ENCODE results near the gene CCDC188.

CCDC188 gene

DNA sequence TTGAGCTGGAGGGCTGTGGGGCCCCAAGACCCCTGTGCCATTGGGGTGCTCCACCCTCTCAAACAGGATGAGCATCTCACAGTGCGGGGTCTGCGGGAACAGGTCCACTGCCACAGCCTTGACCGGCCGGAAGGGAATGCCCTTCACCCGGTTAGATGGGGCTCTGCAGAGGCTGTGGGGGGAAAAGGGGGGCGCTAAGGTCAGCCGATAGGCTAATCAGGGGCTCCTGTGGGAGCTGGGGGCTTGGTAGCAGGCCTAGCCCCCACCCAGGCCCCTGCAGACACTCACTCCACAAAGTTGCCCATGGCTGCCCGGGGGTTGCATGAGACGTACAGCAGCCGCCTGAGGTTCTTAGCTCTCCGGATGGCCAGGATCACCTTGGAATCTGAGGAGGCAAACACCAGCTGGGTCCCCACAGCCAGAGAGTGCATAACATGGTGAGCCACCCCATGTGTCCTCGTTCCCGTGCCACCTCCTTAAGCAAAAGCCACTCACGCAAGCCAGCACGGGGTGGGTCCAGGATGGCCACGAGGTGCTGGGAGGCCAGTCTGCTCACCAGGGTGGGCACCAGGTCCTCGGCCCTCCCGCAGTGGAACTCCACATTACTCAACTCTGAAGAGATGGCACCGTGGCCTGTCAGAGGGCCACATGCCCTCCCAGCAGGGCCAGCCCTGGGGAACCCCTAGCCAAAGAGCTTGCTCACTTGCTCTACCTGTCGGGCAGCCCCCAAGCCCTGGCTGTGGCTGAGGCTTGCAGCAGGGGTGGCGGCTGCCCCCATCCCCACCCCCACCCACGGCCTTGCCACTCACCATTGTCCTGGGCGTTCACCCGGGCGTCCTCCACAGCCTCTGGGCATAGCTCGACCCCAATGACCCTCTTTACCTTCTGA lies 38.0 kb downstream of the CCDC188 start:
- no peak for DNase-seq (ENCODE audit: low read depth)
- H3K4me3 ChIP-seq (ENCODE audit: low read length) = no peak overlapping the region
- TF ChIP-seq, protein P1, sequence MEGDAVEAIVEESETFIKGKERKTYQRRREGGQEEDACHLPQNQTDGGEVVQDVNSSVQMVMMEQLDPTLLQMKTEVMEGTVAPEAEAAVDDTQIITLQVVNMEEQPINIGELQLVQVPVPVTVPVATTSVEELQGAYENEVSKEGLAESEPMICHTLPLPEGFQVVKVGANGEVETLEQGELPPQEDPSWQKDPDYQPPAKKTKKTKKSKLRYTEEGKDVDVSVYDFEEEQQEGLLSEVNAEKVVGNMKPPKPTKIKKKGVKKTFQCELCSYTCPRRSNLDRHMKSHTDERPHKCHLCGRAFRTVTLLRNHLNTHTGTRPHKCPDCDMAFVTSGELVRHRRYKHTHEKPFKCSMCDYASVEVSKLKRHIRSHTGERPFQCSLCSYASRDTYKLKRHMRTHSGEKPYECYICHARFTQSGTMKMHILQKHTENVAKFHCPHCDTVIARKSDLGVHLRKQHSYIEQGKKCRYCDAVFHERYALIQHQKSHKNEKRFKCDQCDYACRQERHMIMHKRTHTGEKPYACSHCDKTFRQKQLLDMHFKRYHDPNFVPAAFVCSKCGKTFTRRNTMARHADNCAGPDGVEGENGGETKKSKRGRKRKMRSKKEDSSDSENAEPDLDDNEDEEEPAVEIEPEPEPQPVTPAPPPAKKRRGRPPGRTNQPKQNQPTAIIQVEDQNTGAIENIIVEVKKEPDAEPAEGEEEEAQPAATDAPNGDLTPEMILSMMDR (conservative IDR thresholded peaks at IDR 0.05; ENCODE audit: low read depth, low read length) = no peak

DNA sequence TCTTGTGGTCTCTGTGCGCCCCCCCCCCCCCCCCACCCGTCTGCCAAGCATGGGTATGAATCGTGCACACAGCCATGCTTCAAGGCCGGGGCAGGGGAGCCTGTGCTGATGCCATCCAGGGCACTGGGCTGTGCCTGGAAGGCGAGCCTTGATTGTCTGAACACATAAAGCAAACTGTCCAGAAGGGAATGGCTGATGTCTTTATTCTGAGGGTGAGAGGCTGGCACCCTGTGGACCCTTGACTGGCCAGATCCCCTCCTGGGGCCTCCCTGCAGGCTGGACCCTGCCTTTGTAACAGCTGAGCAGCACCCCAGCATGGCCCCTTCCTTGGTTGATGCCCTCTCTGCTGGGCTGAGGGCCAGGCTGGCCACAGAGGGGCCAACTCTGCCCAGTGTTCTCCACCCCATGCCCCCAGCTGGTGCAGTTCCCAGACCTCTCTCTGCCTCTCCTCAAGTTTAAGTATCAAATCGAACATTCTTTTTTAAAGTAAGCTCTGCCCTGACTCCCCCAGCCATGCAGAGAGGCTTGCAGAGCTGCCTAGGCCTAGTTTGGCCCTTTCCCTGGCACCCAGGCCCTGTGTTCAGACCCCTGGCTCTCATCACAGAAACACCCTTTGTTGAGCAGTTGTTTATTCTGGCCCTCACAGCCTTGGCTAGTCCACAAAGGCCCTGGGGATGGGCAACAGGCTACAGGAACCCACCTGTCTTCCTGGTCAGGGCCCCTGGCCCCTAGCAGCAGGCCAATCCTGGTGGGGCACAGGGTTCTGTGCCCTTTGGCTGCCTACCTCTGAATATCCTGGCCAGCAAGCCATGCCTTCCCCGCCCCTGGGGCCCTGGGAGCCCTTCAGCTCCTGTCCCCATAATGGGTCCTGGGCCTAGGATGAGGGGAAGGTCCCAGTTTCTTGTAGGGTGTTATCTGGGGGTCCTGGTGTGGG lies 38.9 kb downstream of the CCDC188 start:
- no peak overlapping the region for H3K4me3 ChIP-seq (ENCODE audit: low read length)
- TF ChIP-seq, protein P1 (conservative IDR thresholded peaks at IDR 0.05; ENCODE audit: low read depth, low read length) = no peak
- no peak for DNase-seq (ENCODE audit: low read depth)

DNA sequence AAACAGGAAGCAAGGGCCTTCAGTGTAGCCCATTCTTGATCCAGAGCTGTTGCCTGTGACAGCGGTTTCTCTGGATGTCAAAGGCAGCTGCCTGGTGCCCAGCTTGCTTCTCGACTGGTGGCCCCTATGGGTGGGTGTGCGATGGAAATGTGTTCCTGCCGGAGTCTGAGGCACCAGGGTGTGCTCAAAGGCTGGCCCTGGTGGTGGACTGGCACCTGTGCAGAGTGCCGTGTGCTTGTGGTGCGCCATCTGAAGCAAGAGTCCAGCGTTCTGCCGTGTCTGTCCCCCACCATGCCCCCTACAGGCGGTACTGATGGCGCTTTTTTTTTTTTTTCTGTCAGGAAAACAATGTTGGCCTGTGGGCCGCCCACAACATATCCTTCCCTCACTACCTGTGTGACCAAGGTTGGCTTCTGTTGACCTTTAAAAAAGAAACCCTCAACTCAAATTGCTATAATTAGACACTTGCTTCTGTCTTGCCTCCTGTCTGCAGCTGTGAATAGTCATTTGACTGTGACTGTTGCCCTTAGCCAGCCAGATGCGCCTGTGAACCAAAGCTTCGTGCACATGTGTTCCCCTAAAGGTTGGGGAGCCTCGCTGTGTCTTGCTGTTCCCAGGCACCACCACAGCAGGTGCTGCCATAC lies 39.7 kb downstream of the CCDC188 start:
- TF ChIP-seq, protein P1 (conservative IDR thresholded peaks at IDR 0.05; ENCODE audit: low read depth, low read length) = peak; percentile 65
- peak; percentile 7 for DNase-seq (ENCODE audit: low read depth)
- no peak overlapping the region for H3K4me3 ChIP-seq (ENCODE audit: low read length)

DNA sequence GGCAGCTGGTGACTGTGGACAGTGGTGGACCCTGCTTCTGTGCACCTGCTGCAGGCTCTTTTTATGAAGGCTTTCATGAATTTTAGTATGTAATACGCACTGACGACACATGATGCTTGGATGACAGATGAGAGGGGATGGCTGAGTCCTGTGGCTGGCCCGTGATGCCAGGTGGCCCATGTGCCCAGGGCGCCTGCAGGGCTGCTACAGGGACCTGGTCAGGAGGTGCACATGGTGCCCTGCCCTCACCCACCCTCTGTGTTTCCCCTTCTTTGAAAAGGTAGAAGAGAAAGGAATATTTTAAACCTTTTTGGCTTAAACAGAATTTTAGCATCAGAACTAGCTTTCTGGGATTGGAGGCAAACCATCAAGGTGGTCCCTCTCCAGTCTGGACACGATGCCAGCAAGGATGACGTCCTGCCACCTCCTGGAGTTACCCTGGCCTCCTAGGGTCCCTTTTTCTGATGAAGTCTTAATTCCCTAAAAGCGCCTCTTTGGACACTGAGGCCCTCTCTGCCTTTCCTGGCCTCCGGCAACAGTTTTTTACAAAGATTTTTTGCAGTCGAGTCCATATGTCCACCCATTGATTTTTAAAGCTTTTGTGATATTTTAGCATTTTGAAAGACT lies 40.4 kb downstream of the CCDC188 start:
- H3K4me3 ChIP-seq (ENCODE audit: low read length) = no peak overlapping the region
- DNase-seq (ENCODE audit: low read depth) = no peak
- TF ChIP-seq, protein P1 (conservative IDR thresholded peaks at IDR 0.05; ENCODE audit: low read depth, low read length) = no peak

DNA sequence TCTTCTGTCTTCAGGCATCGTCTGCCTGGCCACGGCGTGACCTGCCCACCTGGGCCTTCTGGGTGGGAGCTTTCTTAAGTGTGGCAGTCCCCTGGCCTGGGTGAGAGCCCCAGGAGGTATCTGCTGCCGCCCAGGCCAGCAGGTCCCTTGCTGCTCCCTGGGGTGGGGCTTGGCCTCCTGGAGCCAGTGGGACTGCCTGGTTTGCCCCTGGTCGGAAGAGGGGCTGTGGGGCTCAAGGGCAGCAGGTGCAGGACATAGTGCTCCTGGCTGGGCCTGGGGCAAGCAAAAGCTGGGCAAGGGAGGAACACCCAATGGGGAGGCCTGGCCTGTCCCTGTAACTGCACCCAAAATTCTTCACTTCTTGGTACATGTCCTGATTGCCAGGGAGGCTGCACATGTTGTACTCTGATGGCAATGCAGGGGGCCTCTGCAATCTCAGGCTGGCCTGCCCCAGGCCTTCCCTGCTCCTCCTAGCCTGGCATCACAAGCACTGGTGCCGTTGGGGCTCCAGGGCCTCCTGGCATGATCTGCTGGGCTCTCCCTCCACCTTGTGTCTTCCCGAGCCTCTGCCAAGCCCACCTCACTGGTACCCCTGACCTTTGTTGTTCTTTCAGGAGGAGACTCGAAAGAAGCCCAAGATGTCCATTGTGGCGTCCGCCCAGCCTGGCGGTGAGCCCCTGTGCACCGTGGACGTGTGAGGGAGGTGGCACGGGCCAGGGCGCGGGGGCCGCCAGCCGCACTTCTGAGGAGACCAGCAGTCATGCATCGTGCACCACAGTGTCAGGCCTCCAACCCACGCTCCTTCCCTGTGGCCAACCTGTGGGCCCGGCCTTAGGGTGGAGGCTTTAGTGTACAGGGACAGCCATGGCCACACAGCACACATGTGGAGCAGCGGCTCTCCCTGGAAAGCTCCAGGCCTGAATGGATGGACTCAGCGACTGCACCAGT lies 41.2 kb downstream of the CCDC188 start:
- H3K4me3 ChIP-seq (ENCODE audit: low read length) = no peak overlapping the region
- DNase-seq (ENCODE audit: low read depth) = no peak
- TF ChIP-seq, protein P1 (conservative IDR thresholded peaks at IDR 0.05; ENCODE audit: low read depth, low read length) = no peak
